SK-N-SH (cell line): ENCODE results near the gene PAOX. TPM values are rescaled to one million over a fixed set of nuclear protein-coding genes. Genes with fewer than 3 reads are reported as not detected.

Source experiments
- CTCF ChIA-PET: fragments of 300-600, 350-600 bp; formaldehyde crosslinking; extraction: SDS; loops from one replicate; lab custom pipeline; 2021; lab: Yijun Ruan, JAX
- POLR2A ChIA-PET: fragments of 350-600 bp; sonication (Branson Sonifier 250); formaldehyde crosslinking; extraction: SDS; loops from one replicate; lab custom pipeline; 2020; ENCODE audit warnings: antibody characterized with exemption, inconsistent platforms; lab: Yijun Ruan, JAX
- DNase-seq: peaks from one replicate; pipeline ENCODE4 v3.0.0; 2012
- H2AFZ ChIP-seq: fragments of 200-600 bp; sonication (generic); 2 replicates; pipeline ENCODE4 v1.8.1; 2016; ENCODE audit warnings: antibody characterized with exemption, mild to moderate bottlenecking, low read depth
- H3F3A ChIP-seq: fragments of 200-600 bp; sonication (generic); replicated peaks from 2 replicates; pipeline ENCODE3; 2016; ENCODE audit warnings: antibody characterized with exemption, mild to moderate bottlenecking; ENCODE audit not compliant: insufficient read depth
- H3K27ac ChIP-seq, 2 experiments: fragments of 200-500 bp in 1 of 2; fragments of 200-600 bp in 1 of 2; sonication (Bioruptor generic) in 1 of 2; sonication (generic), shearing (Covaris generic) in 1 of 2; 2 replicates each; pipeline versions ENCODE4 v1.5.1 to v1.6.1; 2014 to 2016; ENCODE audit warnings: low read depth in 2 of 2, inconsistent platforms in 1 of 2, low read length in 1 of 2, mild to moderate bottlenecking in 1 of 2, mixed read lengths in 1 of 2
- H3K27me3 ChIP-seq: fragments of 200-600 bp; sonication (generic), shearing (Covaris generic); 2 replicates; pipeline ENCODE4 v1.6.1; 2016; ENCODE audit warnings: mixed run types; ENCODE audit not compliant: insufficient read depth
- H3K36me3 ChIP-seq, 2 experiments: fragments of 200-500 bp in 1 of 2; fragments of 200-600 bp in 1 of 2; sonication (Bioruptor generic) in 1 of 2; sonication (generic) in 1 of 2; replicated peaks in 1 of 2; 2 replicates each; pipeline versions ENCODE3 to v1.5.1; 2014 to 2016; ENCODE audit warnings: low read length in 1 of 2, mild to moderate bottlenecking in 1 of 2; ENCODE audit not compliant: insufficient read depth in 2 of 2, control insufficient read depth in 1 of 2
- H3K4me1 ChIP-seq, 2 experiments: fragments of 200-500 bp in 1 of 2; fragments of 200-600 bp in 1 of 2; sonication (Bioruptor generic) in 1 of 2; sonication (generic), shearing (Covaris generic) in 1 of 2; 2 replicates each; pipeline versions ENCODE4 v1.5.1 to v1.6.1; 2014 to 2016; ENCODE audit warnings: low read depth in 1 of 2, low read length in 1 of 2, mixed run types in 1 of 2; ENCODE audit not compliant: insufficient read depth in 2 of 2, control insufficient read depth in 1 of 2
- H3K4me2 ChIP-seq: fragments of 200-600 bp; sonication (generic), shearing (Covaris generic); 2 replicates; pipeline ENCODE4 v1.6.1; 2017; ENCODE audit warnings: mixed run types
- H3K4me3 ChIP-seq, 2 experiments: fragments of 200-500 bp in 1 of 2; fragments of 200-600 bp in 1 of 2; sonication (Bioruptor generic) in 1 of 2; sonication (generic), shearing (Covaris generic) in 1 of 2; 2 replicates each; pipeline versions ENCODE4 v1.5.1 to v1.8.1; 2014 to 2016; ENCODE audit warnings: low read depth in 2 of 2, inconsistent platforms in 1 of 2, low read length in 1 of 2, mild to moderate bottlenecking in 1 of 2, mixed read lengths in 1 of 2, moderate library complexity in 1 of 2
- H3K79me2 ChIP-seq: fragments of 200-600 bp; sonication (generic); 2 replicates; pipeline ENCODE4 v1.8.1; 2017; ENCODE audit warnings: mild to moderate bottlenecking; ENCODE audit not compliant: insufficient read depth
- H3K9ac ChIP-seq: fragments of 200-600 bp; sonication (generic); 2 replicates; pipeline ENCODE4 v1.6.1; 2017; ENCODE audit warnings: mixed run types
- H3K9me2 ChIP-seq: fragments of 200-600 bp; sonication (generic); 2 replicates; pipeline ENCODE4 v1.6.1; 2017; ENCODE audit warnings: mixed run types
- H3K9me3 ChIP-seq: fragments of 200-600 bp; sonication (generic); 2 replicates; pipeline ENCODE4 v1.6.1; 2017; ENCODE audit warnings: mixed run types, mild to moderate bottlenecking, moderate library complexity
- H4K20me1 ChIP-seq: fragments of 200-600 bp; sonication (generic); 2 replicates; pipeline ENCODE4 v1.6.1; 2017; ENCODE audit warnings: mild to moderate bottlenecking, mixed run types; ENCODE audit not compliant: insufficient read depth
- CTCF ChIP-seq: fragments of 200-600 bp; sonication (generic); IDR thresholded peaks from 2 replicates; pipeline ENCODE4 v1.6.1; 2017; ENCODE audit warnings: antibody characterized with exemption, mild to moderate bottlenecking, moderate library complexity
- EP300 ChIP-seq, 2 experiments: IDR thresholded peaks; 2 replicates each; pipeline versions ENCODE4 v1.4.0 to v1.6.1; 2012; ENCODE audit warnings: borderline replicate concordance in 1 of 2, low read depth in 1 of 2, low read length in 1 of 2
- FOXJ3 ChIP-seq: sonication (generic); formaldehyde crosslinking; IDR thresholded peaks from 2 replicates; pipeline ENCODE4 v1.5.1; 2020; ENCODE audit warnings: mild to moderate bottlenecking, missing genetic modification reagents
- GATA2 ChIP-seq: sonication (generic); formaldehyde crosslinking; IDR thresholded peaks from 2 replicates; pipeline ENCODE4 v1.5.0; 2020; ENCODE audit warnings: mild to moderate bottlenecking, missing genetic modification reagents
- IRF3 ChIP-seq: fragments of 150-350 bp; IDR thresholded peaks from 2 replicates; pipeline ENCODE4 v1.6.1; 2016; ENCODE audit warnings: mild to moderate bottlenecking, low read depth, low read length
- JUND ChIP-seq: IDR thresholded peaks from 2 replicates; pipeline ENCODE4 v1.4.0; 2012
- MEF2A ChIP-seq: IDR thresholded peaks from 2 replicates; pipeline ENCODE4 v1.4.0; 2012; ENCODE audit warnings: low read depth, borderline replicate concordance
- MXI1 ChIP-seq: IDR thresholded peaks from 2 replicates; pipeline ENCODE4 v1.6.1; 2012; ENCODE audit warnings: mild to moderate bottlenecking, low read depth, low read length, improper control_type of control experiment
- NRF1 ChIP-seq: IDR thresholded peaks from 2 replicates; pipeline ENCODE4 v1.6.1; 2012; ENCODE audit warnings: low read depth, mild to moderate bottlenecking, low read length
- RAD21 ChIP-seq: IDR thresholded peaks from 2 replicates; pipeline ENCODE4 v1.6.1; 2012; ENCODE audit warnings: mild to moderate bottlenecking, low read length
- RCOR1 ChIP-seq: fragments of 150-350 bp; IDR thresholded peaks from 2 replicates; pipeline ENCODE4 v1.6.1; 2017; ENCODE audit warnings: antibody characterized with exemption, low read length
- SIN3A ChIP-seq: IDR thresholded peaks from 2 replicates; pipeline ENCODE4 v1.6.1; 2012; ENCODE audit warnings: low read depth, mild to moderate bottlenecking, low read length, moderate library complexity, borderline replicate concordance
- TAF1 ChIP-seq: IDR thresholded peaks from 2 replicates; pipeline ENCODE4 v1.6.1; 2012; ENCODE audit warnings: low read depth, mild to moderate bottlenecking, low read length, moderate library complexity, borderline replicate concordance
- USF2 ChIP-seq: fragments of 150-350 bp; IDR thresholded peaks from 2 replicates; pipeline ENCODE4 v1.6.1; 2017; ENCODE audit warnings: antibody characterized with exemption, low read length, low read depth, borderline replicate concordance
- ZBTB33 ChIP-seq: IDR thresholded peaks from 2 replicates; pipeline ENCODE4 v1.4.0; 2012; ENCODE audit warnings: low read depth, borderline replicate concordance
- WGBS: methylation state at CpG from one replicate; pipeline ENCODE4 v1.1.6; 2017; ENCODE audit warnings: low lambda C conversion rate; 5-methylcytosine and 5-hydroxymethylcytosine counted together
- polyA plus RNA-seq, 3 experiments: library from polyadenylated mRNA; depleted of rRNA; stranded (reverse); fragments of >200 nt; gene quantifications; 2 replicates each; pipeline ENCODE4 v1.2.3, GENCODE V29; 2012

PAOX gene
- polyA plus RNA-seq, 1 of the 3 experiments (the other 2 are of a cell fraction), result 6.2 TPM

- Histone ChIP-seq H3K27ac (no peak overlapping the region), H3F3A (no peaks in the 10 kb centered on the region), H3K4me3 (no peak overlapping the region), H3K36me3 (peaks cover 6 to 30% of the 10 kb centered on the region in 2 experiments), H3K27me3 (no peaks in the 10 kb centered on the region), H2AFZ (no peak overlapping the region), H3K9me2 (no peaks in the 10 kb centered on the region), H4K20me1 (peaks cover 20% of the 10 kb centered on the region; the same call in 1 of the 2 replicates), H3K9ac (no peak overlapping the region), H3K9me3 (no peaks in the 10 kb centered on the region), H3K4me1 (no peaks in the 10 kb centered on the region; a peak in 1 of 4 replicates), H3K4me2 (no peak overlapping the region), H3K79me2 (no peaks in the 10 kb centered on the region; the same call in 1 of the 2 replicates)
- TF ChIP-seq ZBTB33 (no peak), TAF1 (no peak), GATA2 (CRISPR knock-in tag) (no peak), SIN3A (no peak), JUND (no peak), USF2 (no peak), CTCF (no peak)
- DNase-seq, result no peak
- ChIA-PET POLR2A (no interaction called here), CTCF (interaction anchor here (1.8 kb wide), 1 partner anchor 90 kb away, joined by 10 read pairs; no protein-coding TSS in a partner anchor)
- 89% methylated on average over 21 of the region's 34 CpGs for WGBS
These were observed 40.3 kb downstream of the PAOX start for GRCh38 chr10:133419211-133419950.

GRCh38 chr10:133420028-133420427, 41.0 kb downstream of the PAOX start:
- POLR2A ChIA-PET, result no interaction called here
- TF ChIP-seq IRF3 (no peak), EP300 (IDR thresholded peaks at IDR 0.05; ENCODE audit: borderline replicate concordance in 1 of 2, low read depth in 1 of 2, low read length in 1 of 2) (no peak), RAD21 (no peak), GATA2 (CRISPR knock-in tag) (no peak), FOXJ3 (CRISPR knock-in tag) (no peak), NRF1 (no peak), MXI1 (no peak), MEF2A (no peak), RCOR1 (no peak), ZBTB33 (no peak)

More at GRCh38 chr10:133420028-133420427, 41.0 kb downstream of the PAOX start:
- DNase-seq, result no peak
- WGBS, result 91% methylated on average over 4 of the region's 17 CpGs
- H3K4me3 ChIP-seq, result no peak overlapping the region
- H3K4me1 ChIP-seq, result no peaks in the 10 kb centered on the region; a peak in 1 of 4 replicates
- no peak overlapping the region for H3K27ac ChIP-seq
- CTCF ChIA-PET, result interaction anchor here (1.8 kb wide), 1 partner anchor 91 kb away, joined by 10 read pairs; no protein-coding TSS in a partner anchor
- H3K9me2 ChIP-seq, result no peaks in the 10 kb centered on the region
- no peaks in the 10 kb centered on the region for H3F3A ChIP-seq
- H3K9ac ChIP-seq, result no peak overlapping the region
- peaks cover 20% of the 10 kb centered on the region; the same call in 1 of the 2 replicates for H4K20me1 ChIP-seq
- H3K36me3 ChIP-seq, result peaks cover 6 to 30% of the 10 kb centered on the region in 2 experiments
- H3K4me2 ChIP-seq, result no peak overlapping the region
- H3K9me3 ChIP-seq, result no peaks in the 10 kb centered on the region
- H2AFZ ChIP-seq, result no peak overlapping the region
- H3K27me3 ChIP-seq, result no peaks in the 10 kb centered on the region
- H3K79me2 ChIP-seq, result no peaks in the 10 kb centered on the region; the same call in 1 of the 2 replicates
